GM21381 (cell line): Measurements from ENCODE around the gene DPF3.

ENCODE experiments used
- ATAC-seq: cut with Tn5 transposase; IDR thresholded peaks from one replicate; pipeline ENCODE4 v1.9.1; 2021; ENCODE audit warnings: mild to moderate bottlenecking, moderate library complexity; ENCODE audit not compliant: unreplicated experiment

The DPF3 gene

DNA sequence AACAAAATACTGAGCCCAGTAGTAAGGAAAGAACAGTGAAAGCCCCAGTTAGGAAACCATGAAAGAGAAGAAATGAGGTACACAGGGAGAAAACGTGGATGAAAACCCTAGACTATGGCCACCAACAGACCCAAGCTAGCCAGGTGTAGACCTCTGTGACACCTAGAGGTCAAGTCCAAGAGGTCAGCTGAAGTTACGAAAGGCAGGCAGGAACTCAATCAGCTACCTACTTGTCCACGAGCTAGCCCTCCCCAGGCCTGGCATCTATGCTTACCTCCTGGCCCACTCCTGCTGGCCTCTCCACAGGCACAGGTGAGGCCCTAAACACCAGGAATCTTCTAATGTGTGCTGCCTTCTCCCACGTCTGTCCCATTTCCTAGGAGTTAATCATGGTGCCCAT is 48.7 kb downstream of the DPF3 start:
- no peak for ATAC-seq

DNA sequence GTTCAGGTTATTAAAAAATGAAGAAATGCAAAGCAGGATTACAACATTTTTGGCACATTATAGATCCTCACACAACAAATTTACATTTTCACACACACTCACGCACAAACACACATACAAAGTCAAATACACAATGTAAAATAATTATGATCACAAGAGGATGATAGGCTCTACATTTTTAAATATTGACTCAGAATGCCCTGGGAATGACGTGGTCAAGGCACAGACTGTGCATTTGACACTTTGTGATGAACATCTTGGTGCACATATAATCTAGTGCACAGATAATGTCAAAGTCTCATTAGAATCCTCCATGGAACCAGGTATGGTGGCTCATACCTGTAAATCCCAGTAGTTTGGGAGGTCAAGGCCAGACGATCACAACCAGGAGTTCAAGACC is 49.4 kb downstream of the DPF3 start:
- ATAC-seq = no peak

- ATAC-seq = no peak
Observed at GRCh38 chr14:72839753-72840607, 53.9 kb downstream of the DPF3 start.

GRCh38 chr14:72839351-72839750 is 54.5 kb downstream of the DPF3 start:
- no peak for ATAC-seq

- no peak for ATAC-seq
Observed at GRCh38 chr14:72836085-72836484, 57.8 kb downstream of the DPF3 start.

DNA sequence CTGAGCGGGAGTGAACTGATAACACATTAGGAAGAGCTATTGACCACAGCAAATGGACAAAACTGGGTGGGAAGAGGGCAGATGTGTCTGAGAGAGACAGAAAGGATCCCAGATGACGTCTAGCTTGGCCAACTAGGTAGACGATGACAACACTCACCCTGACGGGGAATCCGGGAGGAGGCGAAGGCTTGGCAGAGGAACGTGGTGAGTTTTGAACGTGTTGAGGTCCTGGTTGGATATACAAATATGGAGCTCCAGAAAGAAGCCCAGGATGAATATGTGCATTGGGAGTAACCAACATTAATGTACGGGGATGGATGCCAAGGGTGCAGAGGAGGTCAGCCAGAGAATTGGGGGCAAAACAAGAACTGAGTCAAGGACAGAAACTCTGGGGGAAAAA is 60.7 kb downstream of the DPF3 start:
- ATAC-seq = no peak

GRCh38 chr14:72830786-72831594 is 62.9 kb downstream of the DPF3 start:
- ATAC-seq = no peak

DNA sequence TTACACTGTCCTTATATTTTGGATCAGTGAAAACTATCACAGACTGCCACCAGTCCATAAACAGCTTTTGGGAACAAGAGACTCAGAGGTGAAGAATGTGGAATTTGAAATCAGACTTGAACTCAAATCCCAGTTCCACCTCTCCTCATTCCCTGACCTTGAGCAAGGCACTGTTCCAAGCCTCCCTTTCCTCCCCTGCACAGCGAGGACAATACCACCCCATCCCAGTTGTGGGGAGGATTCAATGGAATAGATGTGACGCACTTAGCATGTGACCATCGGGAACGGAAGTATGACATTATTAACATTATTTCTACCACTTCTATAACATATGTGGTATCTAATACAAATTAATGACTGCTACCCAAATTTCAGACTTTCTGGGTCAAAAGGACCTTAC is 63.5 kb downstream of the DPF3 start:
- ATAC-seq = no peak

DNA sequence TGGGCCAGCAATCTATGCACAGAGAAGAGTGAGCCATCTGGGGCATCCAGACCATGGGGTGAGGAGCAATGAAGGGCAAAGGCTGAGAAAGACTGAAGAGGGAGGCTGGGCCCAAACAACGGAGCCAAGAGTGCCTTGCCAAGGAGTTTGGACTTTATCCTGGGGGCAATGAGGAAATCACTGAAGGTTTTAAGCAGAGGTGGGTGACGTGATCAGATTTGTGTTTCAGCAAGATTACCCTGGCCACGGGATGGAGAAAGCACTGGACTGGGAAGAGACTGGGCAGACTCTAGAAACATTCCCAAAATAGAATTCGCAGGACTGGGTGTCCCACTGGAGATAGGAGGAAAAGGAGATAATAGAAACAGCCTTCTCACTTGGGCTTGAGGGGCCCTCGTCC is 65.3 kb downstream of the DPF3 start:
- ATAC-seq = no peak

DNA sequence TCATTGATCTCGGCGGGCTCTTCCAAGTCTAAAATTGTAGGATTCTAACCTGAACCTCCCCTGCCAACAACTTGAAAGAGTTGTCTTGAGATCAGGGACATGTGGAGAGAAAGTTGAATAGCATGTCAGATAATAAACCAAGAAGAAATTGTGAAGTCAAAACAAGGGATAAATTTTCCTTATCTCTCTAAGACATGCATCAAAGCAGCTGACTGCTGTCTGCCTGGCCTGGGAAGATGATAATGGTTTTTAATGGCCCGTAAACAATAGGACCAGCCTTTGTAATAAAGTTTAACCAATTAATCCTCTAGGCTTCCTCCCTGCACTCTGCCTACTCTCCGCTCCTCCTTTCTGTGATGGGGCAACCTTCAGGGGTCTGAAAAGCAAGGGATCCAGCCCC is 67.9 kb downstream of the DPF3 start:
- ATAC-seq = no peak

DNA sequence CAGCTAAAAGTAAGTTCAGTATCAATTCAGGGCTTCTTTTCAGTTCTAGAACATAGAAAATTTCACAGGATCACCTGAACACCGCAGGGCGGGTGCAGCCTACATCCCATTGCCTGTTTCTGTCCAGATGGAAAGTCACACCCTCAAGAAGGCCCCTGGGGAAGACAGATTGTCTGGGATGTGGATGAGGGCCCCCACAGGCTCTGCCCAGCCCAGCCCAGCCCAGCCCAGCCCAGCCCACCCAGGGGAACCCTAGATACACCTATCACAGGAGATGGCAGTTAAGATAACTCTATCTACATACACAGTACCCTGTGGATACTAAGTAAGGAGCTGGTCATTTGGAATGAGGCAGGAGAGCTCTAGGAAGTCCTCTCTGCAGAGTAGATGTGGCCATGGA is 68.4 kb downstream of the DPF3 start:
- no peak for ATAC-seq

DNA sequence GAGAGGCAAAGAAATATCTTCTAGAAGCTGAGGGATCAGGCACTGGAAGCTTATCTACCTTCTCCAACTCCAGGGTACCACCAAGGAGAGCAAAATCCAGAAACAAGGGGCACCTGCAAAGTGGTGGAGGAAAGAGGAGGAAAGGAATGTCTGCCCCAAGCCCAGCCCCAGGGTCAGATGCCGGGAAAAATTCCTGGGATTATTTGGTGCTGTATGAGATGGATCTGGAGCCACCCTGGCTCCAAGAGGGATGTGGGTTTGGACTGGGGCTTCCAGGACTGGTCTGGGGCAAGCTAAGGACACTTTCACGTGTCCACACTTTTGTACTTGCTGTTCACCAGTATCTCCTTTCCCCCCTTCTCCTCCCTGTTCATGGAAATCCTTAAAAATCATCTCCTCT is 69.8 kb downstream of the DPF3 start:
- no peak for ATAC-seq

DNA sequence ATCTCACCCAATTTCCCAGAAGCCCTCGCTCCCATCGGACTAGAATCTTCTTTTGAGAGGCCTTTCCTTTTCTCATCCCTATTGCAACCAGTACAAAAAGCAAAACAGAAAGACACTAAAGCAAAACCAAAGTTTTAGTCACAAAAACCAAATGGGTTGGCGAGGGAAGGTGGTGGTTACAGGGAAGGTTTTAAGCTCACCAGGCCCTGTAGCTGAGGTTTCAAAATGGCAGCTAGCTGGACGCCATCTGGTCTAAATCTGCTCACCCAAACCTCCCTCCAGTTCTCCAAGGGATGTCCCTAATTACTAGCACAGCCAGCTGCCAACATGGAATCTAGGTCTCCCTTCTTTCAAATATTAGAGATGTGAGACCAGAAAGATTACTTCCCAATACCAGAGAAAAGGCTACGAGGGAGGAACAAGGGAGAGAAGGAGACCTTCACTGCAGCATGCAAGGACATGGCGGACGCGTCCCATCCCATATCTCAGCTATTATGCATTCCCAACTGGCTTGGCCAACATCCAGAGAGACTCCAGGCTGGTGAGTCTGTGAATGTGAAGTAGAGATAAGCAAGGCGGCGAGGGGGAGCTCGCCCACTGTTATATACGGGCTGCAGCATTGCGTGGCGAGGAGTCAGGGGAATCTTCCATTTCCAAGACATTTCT is 70.8 kb downstream of the DPF3 start:
- ATAC-seq = no peak

- no peak for ATAC-seq
Observed at GRCh38 chr14:72818998-72819397, 74.9 kb downstream of the DPF3 start.

DNA sequence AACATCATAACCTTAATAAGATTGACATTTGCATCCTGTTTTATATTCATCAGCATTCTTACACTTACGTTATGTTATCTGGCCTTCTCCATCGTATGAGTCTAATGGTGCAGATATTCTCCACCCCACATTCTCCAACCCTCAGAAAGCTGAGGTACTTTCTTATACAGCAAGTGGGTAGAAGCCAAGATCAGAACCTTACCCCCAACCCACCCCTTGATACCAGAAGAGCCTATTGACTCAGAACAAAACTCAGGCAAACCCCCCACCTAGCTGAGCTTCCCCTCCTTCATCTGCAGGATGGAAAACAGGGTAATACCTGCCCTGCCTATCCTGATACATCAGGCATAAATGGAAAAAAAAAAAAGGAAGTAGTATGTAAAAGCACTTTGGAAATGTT is 77.6 kb downstream of the DPF3 start:
- ATAC-seq = no peak

- ATAC-seq = no peak
Observed at GRCh38 chr14:72815430-72815829, 78.5 kb downstream of the DPF3 start.

DNA sequence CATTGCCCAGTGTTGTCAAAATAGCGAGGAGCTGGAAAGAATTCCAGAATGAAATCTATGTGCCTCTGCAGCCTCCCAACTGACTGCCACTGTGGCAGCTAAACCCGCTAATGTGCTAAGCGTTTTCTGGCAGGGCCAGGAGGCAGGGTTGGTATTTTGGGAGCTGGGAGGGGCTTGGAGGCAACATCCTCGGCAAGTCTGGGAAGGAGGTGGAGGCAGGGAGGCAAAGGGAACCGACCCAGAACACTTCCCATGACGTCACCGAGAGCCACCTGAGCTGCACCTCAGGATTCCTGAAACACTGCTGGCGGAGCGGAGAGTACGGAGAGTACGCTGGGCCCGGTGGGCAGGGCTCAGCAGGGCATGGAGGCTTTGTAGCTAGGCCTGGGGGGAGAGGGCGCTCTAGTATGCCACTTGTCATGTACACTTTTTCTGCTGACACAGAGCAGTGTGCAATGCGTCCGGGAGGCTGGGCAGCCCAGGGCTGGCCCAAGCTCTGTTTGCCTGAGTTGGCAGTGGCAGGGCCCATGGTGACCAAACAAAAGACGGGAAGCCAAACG is 81.5 kb downstream of the DPF3 start:
- no peak for ATAC-seq

- no peak for ATAC-seq
Observed at GRCh38 chr14:72810201-72810600, 83.7 kb downstream of the DPF3 start.

- no peak for ATAC-seq
Observed at GRCh38 chr14:72809063-72809462, 84.8 kb downstream of the DPF3 start.

DNA sequence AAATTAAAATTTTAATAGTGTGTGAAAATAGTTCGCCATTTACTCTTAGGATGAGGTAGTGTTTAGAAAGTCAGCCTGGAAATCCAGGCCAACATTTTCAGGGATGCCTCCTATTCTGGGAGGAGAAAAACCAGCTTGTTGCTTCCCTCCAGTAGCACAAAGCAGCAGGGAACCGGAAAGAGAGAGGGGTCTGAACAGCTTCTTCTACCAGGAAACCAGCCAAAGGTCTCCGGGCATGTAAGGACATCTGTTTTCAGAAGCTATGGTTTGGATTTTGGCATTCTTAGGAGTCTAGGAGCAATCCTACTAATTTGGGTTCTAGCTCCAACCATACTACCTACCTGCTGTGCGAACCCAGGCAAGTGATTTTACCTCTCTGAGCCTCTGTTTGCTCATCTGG is 85.3 kb downstream of the DPF3 start:
- no peak for ATAC-seq

GRCh38 chr14:72802588-72802946 is 91.3 kb downstream of the DPF3 start:
- no peak for ATAC-seq
